Natural killer cell (primary cell): ENCODE data around the gene IRF7. TPM values are rescaled to one million over a fixed set of nuclear protein-coding genes. Genes with fewer than 3 reads are reported as not detected.

Experiments
- ATAC-seq, 3 donors: fragments of 150-1000 bp in 2 of 3; fragments of 200-7000 bp in 1 of 3; cut with Tn5 transposase; 1 replicate in 1 of 3; 2 replicates in 2 of 3; pipeline ENCODE4 v1.10.0; 2021; ENCODE audit warnings: mild to moderate bottlenecking in 2 of 3, moderate library complexity in 2 of 3
- DNase-seq, 2 donors: peaks; one replicate each; pipeline versions ENCODE4 v3.0.0 to v3.0.0-alpha.2; 2013 to 2021; ENCODE audit warnings: mixed read lengths in 1 of 2
- H3K27ac ChIP-seq: one replicate; pipeline ENCODE4 v1.5.1; 2013; ENCODE audit warnings: mild to moderate bottlenecking, low read length
- H3K27me3 ChIP-seq: one replicate; pipeline ENCODE4 v1.6.1; 2013; ENCODE audit warnings: low read length; ENCODE audit not compliant: control insufficient read depth, insufficient read depth
- H3K36me3 ChIP-seq: one replicate; pipeline ENCODE4 v1.6.1; 2013; ENCODE audit warnings: low read length; ENCODE audit not compliant: control insufficient read depth, insufficient read depth
- H3K4me1 ChIP-seq: one replicate; pipeline ENCODE4 v1.6.1; 2013; ENCODE audit warnings: low read length; ENCODE audit not compliant: control insufficient read depth, insufficient read depth
- H3K4me3 ChIP-seq: one replicate; pipeline ENCODE4 v1.5.1; 2013; ENCODE audit warnings: low read length
- H3K9me3 ChIP-seq: one replicate; pipeline ENCODE4 v1.6.1; 2013; ENCODE audit warnings: low read length; ENCODE audit not compliant: control insufficient read depth, insufficient read depth
- H3K27ac Mint-ChIP-seq, 2 donors: one replicate each; pipeline ENCODE4 v1.8.0; 2022; ENCODE audit warnings: mild to moderate bottlenecking in 2 of 2, mixed read lengths in 2 of 2, moderate library complexity in 1 of 2
- H3K27me3 Mint-ChIP-seq, 2 donors: one replicate each; pipeline ENCODE4 v1.8.0; 2022; ENCODE audit warnings: low read depth in 2 of 2, mixed read lengths in 2 of 2
- H3K36me3 Mint-ChIP-seq: one replicate; pipeline ENCODE4 v1.8.0; 2022; ENCODE audit warnings: mixed read lengths
- H3K4me1 Mint-ChIP-seq, 2 donors: one replicate each; pipeline ENCODE4 v1.8.0; 2022; ENCODE audit warnings: mixed read lengths in 2 of 2
- H3K4me3 Mint-ChIP-seq: one replicate; pipeline ENCODE4 v1.8.0; 2022; ENCODE audit warnings: mild to moderate bottlenecking, moderate library complexity, mixed read lengths
- H3K9me3 Mint-ChIP-seq, 2 donors: one replicate each; pipeline ENCODE4 v1.8.0; 2022; ENCODE audit warnings: mixed read lengths in 2 of 2
- CTCF ChIP-seq: fragments of 200-600 bp; IDR thresholded peaks from one replicate; pipeline ENCODE4 v1.8.0; 2022; ENCODE audit warnings: antibody characterized with exemption
- WGBS: methylation state at CpG from one replicate; pipeline ENCODE4 v1.1.7; 2013; ENCODE audit warnings: missing lambda C conversion rate; ENCODE audit not compliant: insufficient coverage; 5-methylcytosine and 5-hydroxymethylcytosine counted together
- intact Hi-C: fragments of 100-400 bp; cut with micrococcal nuclease; formaldehyde crosslinking; loops from one replicate; pipeline ENCODE4 v1.14.2; 2022
- total RNA-seq, 4 donors: library from RNA; stranded (reverse); fragments of 120-200 nt in 1 of 4; gene quantifications; one replicate each; pipeline versions ENCODE4 v1.2.3 to v1.2.4, GENCODE V29; 2013 to 2022

The IRF7 gene
- total RNA-seq, 3 donors from 2014 or later (not counting 1 experiment from before 2014, with no cell fraction given): 63.3 to 97.3 (median 77.3) TPM

GRCh38 chr11:630871-631270 lies 15.1 kb upstream of the IRF7 start:
- Histone ChIP-seq H3K4me1 (peaks cover 23% of the 10 kb centered on the region), H3K27me3 (peaks cover 10% of the 10 kb centered on the region), H3K9me3 (no peaks in the 10 kb centered on the region), H3K27ac (no peak overlapping the region), H3K36me3 (no peaks in the 10 kb centered on the region), H3K4me3 (no peak overlapping the region)
- ATAC-seq (no peak), DNase-seq (no peak)
- Mint-ChIP-seq H3K4me3 (no peak overlapping the region), H3K27ac (no peak overlapping the region), H3K27me3 (peaks cover 13 to 17% of the 10 kb centered on the region in 2 donors), H3K36me3 (no peaks in the 10 kb centered on the region), H3K9me3 (no peaks in the 10 kb centered on the region), H3K4me1 (peaks cover 21 to 23% of the 10 kb centered on the region in 2 donors)
- intact Hi-C loops: no loop called here
- WGBS: 87% methylated on average over 5 of the region's 5 CpGs
- no peak for TF ChIP-seq CTCF

- no peaks in the 10 kb centered on the region for H3K36me3 Mint-ChIP-seq
- Histone ChIP-seq H3K4me3 (no peak overlapping the region), H3K36me3 (no peaks in the 10 kb centered on the region), H3K27ac (no peak overlapping the region), H3K27me3 (peaks cover 13% of the 10 kb centered on the region), H3K4me1 (peaks cover 23% of the 10 kb centered on the region), H3K9me3 (no peaks in the 10 kb centered on the region)
- H3K9me3 Mint-ChIP-seq: no peaks in the 10 kb centered on the region
- no peak for TF ChIP-seq CTCF
- peak in 1 of 2 donors; percentile 59 for DNase-seq
- peak in 1 of 3 donors; percentile 28 for ATAC-seq
- intact Hi-C loops: no loop called here
- peak overlapping the region; percentile 65 for H3K4me3 Mint-ChIP-seq
- WGBS: 8% methylated on average over 10 of the region's 10 CpGs
- H3K4me1 Mint-ChIP-seq: peaks cover 21 to 23% of the 10 kb centered on the region in 2 donors
- peak overlapping the region; percentile 67 to 70 for H3K27ac Mint-ChIP-seq
- peaks cover 13 to 17% of the 10 kb centered on the region in 2 donors for H3K27me3 Mint-ChIP-seq
Observed at GRCh38 chr11:629237-629583, 13.5 kb upstream of the IRF7 start.

GRCh38 chr11:628056-628455 lies 12.3 kb upstream of the IRF7 start:
- no peak for DNase-seq
- peak overlapping the region; percentile 67 to 70 for H3K27ac Mint-ChIP-seq
- WGBS: 96% methylated on average over 31 of the region's 31 CpGs

More at GRCh38 chr11:628056-628455, 12.3 kb upstream of the IRF7 start:
- intact Hi-C loops: no loop called here
- no peak for TF ChIP-seq CTCF
- no peak overlapping the region for H3K27ac ChIP-seq
- Mint-ChIP-seq H3K9me3 (no peaks in the 10 kb centered on the region), H3K36me3 (no peaks in the 10 kb centered on the region), H3K4me1 (peaks cover 21 to 23% of the 10 kb centered on the region in 2 donors), H3K27me3 (peaks cover 13 to 20% of the 10 kb centered on the region in 2 donors), H3K4me3 (peak overlapping the region; percentile 65)
- H3K4me1 ChIP-seq: peaks cover 23% of the 10 kb centered on the region
- no peak for ATAC-seq
- no peaks in the 10 kb centered on the region for H3K9me3 ChIP-seq
- H3K36me3 ChIP-seq: no peaks in the 10 kb centered on the region
- H3K4me3 ChIP-seq: no peak overlapping the region
- H3K27me3 ChIP-seq: peaks cover 13% of the 10 kb centered on the region
